ENCODE results near the gene PGGT1B.

GRCh38 chr5:115241881-115242642, 20.6 kb downstream of the PGGT1B start:
- no peak for TF ChIP-seq CTCF (IDR thresholded peaks at IDR 0.05; ENCODE audit: low read depth, low read length)
- TF ChIP-seq EZH2phosphoT487 (IDR thresholded peaks at IDR 0.05; ENCODE audit: low read depth) = no peak

Measured in OCI-LY3 (cell line).